Uterus (tissue), 2 donors: ENCODE data around the gene SLC5A9.
"Not testable (repeated sequence)": the region's sequence is repeated elsewhere in the genome, so short reads cannot be mapped to it uniquely, and the experiment has no call there.

Experiments
- POLR2A ChIP-seq, 2 donors: fragments of 450-650 bp; IDR thresholded peaks; one replicate each; pipeline ENCODE4 v1.6.1; 2016; ENCODE audit warnings: antibody characterized with exemption in 2 of 2, mild to moderate bottlenecking in 1 of 2, moderate library complexity in 1 of 2
- TF ChIP-seq, protein P1 (sequence below), 4 experiments: fragments of 200-600 bp in 2 of 4; fragments of 450-650 bp in 2 of 4; sonication (generic) in 2 of 4; IDR thresholded peaks; one replicate each; pipeline ENCODE4 v1.5.1; 2016 to 2019; ENCODE audit warnings: antibody characterized with exemption in 4 of 4, mild to moderate bottlenecking in 2 of 4, moderate library complexity in 1 of 4

DNA sequence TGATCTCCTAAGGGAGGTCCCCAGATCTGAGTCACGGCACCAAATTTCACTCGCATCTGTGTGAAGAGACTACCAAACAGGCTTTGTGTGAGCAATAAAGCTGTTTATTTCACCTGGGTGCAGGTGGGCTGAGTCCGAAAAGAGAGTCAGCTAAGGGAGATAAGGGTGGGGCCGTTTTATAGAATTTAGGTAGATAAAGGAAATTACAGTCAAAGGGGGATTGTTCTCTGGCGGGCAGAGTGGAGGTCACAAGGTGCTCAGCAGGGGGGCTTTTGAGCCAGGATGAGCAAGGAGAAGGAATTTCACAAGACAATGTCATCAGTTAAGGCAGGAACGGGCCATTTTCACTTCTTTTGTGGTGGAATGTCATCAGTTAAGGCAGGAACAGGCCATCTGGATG is 8.2 kb upstream of the SLC5A9 start:
- TF ChIP-seq POLR2A (IDR thresholded peaks at IDR 0.05): not testable (repeated sequence)
- TF ChIP-seq, protein P1, sequence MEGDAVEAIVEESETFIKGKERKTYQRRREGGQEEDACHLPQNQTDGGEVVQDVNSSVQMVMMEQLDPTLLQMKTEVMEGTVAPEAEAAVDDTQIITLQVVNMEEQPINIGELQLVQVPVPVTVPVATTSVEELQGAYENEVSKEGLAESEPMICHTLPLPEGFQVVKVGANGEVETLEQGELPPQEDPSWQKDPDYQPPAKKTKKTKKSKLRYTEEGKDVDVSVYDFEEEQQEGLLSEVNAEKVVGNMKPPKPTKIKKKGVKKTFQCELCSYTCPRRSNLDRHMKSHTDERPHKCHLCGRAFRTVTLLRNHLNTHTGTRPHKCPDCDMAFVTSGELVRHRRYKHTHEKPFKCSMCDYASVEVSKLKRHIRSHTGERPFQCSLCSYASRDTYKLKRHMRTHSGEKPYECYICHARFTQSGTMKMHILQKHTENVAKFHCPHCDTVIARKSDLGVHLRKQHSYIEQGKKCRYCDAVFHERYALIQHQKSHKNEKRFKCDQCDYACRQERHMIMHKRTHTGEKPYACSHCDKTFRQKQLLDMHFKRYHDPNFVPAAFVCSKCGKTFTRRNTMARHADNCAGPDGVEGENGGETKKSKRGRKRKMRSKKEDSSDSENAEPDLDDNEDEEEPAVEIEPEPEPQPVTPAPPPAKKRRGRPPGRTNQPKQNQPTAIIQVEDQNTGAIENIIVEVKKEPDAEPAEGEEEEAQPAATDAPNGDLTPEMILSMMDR (IDR thresholded peaks at IDR 0.05): not testable (repeated sequence)
